Measurements from ENCODE around the gene PUS1.

Gene PUS1

DNA sequence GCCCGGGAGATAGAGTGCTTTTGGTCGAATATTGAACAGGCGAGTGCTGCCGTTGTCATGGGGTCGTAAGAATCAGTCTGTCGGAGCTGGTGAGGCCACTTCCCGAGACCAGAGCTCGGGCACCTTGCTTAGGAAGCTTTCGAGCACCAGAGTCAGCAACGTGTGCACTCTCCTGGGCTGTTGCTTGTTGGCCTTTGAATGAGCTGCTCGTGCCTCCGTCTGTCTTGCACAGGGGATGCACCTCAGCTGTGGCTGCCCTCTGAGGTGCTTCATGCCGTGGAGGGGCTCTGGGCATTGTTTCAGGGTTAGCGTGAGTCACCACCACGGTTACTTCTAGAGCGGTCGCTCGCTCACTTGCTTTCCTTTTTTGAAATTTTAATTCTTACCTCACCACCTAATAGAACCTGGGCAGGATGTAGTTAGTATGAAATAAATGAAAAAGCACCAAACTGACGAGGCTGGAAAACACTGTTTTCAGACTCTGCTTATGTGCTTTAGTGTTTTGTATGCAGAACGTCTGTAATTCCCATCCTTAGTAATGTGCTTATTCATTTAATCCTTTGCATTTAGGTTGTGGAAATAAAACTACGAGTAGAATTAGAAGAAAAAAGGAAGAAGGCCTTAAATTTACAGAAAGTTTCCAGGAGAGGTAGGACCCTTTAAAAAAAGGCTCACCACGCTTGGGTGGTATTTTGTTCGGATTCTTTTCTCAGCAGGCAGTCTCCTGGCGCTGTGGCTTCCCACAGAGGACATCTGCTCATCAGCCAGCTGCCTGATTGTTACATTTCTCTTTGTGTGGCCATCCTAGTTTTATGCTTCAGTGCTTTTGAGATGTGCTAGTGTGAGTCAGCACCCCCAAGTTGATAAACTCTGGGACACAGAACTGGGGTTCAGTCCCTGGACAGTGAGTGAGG is 61.2 kb downstream of the PUS1 start:
- DNase-seq (ENCODE audit: low read depth), result no peak

- no peak for DNase-seq (ENCODE audit: low read depth)
Observed at GRCh38 chr12:131990980-131991305, 61.9 kb downstream of the PUS1 start.

DNA sequence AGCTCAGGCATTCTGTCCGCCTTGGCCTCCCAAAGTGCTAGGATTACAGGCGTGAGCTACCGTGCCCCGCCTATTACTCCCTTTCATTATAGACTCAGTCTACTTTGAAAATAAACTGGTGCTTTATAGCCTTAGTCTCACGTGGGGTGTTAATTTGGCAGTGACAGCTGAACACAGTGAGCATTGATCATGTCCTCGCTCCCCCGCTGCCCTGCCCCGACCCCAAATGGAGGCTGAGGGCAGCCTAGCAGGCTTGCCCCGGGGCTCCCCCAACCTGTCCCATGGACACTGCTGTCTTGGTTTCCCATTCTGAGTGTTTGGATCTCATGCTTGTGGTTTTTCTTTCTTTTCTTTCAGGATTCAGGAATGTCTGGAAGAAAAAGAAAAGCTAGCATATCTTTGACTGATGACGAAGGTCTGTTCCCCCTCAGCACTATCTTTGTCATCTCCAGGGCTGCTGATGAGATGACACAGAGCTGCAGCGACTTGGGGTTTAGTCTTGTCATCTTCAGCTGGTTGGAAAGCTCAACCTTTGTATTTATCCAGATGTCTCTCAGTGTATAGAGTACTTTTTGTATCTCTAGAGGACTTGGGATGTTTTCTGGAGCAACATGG is 62.8 kb downstream of the PUS1 start:
- no peak for DNase-seq (ENCODE audit: low read depth)

DNA sequence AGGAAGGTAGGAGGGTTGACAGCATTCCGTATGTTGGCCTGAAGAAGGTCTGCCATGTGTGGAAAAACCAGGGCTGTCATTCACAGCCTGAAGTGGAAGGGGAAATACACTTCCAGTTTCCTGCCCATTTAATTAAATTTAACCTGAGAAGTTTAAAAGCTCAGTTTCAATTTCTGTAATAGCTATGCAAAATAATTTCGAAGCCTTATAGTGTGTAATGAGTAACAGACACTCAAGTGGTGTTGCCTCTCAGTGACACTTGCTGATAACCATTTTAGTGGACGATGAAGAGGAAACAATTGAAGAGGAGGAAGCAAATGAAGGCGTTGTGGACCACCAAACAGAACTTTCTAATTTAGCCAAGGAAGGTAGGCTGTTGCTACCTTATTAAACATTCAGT is 65.5 kb downstream of the PUS1 start:
- DNase-seq (ENCODE audit: low read depth), result no peak
